ENCODE measurements around the gene SMAD1.
"Not testable (repeated sequence)": the region's sequence is repeated elsewhere in the genome, so short reads cannot be mapped to it uniquely, and the experiment has no call there.

- not testable (repeated sequence) for TF ChIP-seq CTCF (conservative IDR thresholded peaks at IDR 0.05; ENCODE audit: low read length); EZH2phosphoT487 (IDR thresholded peaks at IDR 0.05; ENCODE audit: borderline replicate concordance)
Measured at GRCh38 chr4:145589381-145589780, 107.7 kb downstream of the SMAD1 start.
